Endodermal cell (in vitro differentiated cells): Measurements from ENCODE around the gene RERE. TPM values are rescaled to one million over a fixed set of nuclear protein-coding genes. Genes with fewer than 3 reads are reported as not detected.

ENCODE experiments used
- DNase-seq: peaks from one replicate; pipeline ENCODE4 v3.0.0-alpha.2; 2017
- H3K27ac ChIP-seq: 2 replicates; pipeline ENCODE4 v1.5.1; 2013; ENCODE audit warnings: mild to moderate bottlenecking, low read depth, low read length, moderate library complexity
- H3K27me3 ChIP-seq: 2 replicates; pipeline ENCODE4 v1.6.1; 2013; ENCODE audit warnings: mild to moderate bottlenecking, low read length, moderate library complexity; ENCODE audit not compliant: insufficient read depth, control insufficient read depth, poor library complexity, severe bottlenecking
- H3K36me3 ChIP-seq: 2 replicates; pipeline ENCODE4 v1.7.0; 2013; ENCODE audit warnings: mild to moderate bottlenecking, low read length, moderate library complexity; ENCODE audit not compliant: control insufficient read depth, insufficient read depth
- H3K4me1 ChIP-seq: one replicate; pipeline ENCODE4 v1.7.0; 2013; ENCODE audit warnings: low read length; ENCODE audit not compliant: control insufficient read depth, insufficient read depth
- H3K4me3 ChIP-seq: 2 replicates; pipeline ENCODE4 v1.5.1; 2013; ENCODE audit warnings: mild to moderate bottlenecking, low read length, moderate library complexity
- H3K9ac ChIP-seq: 2 replicates; pipeline ENCODE4 v1.6.1; 2013; ENCODE audit warnings: mild to moderate bottlenecking, low read length, moderate library complexity; ENCODE audit not compliant: poor library complexity, severe bottlenecking; ENCODE audit errors: extremely low read depth
- H3K9me3 ChIP-seq: 2 replicates; pipeline ENCODE4 v1.6.1; 2013; ENCODE audit warnings: mild to moderate bottlenecking, low read length, moderate library complexity; ENCODE audit not compliant: control insufficient read depth
- H3K27ac Mint-ChIP-seq: 2 replicates; pipeline ENCODE4 v1.8.0; 2020; ENCODE audit warnings: mixed read lengths
- H3K27me3 Mint-ChIP-seq: 2 replicates; pipeline ENCODE4 v1.8.0; 2021; ENCODE audit warnings: mild to moderate bottlenecking, mixed read lengths; ENCODE audit not compliant: insufficient read depth
- H3K36me3 Mint-ChIP-seq: 2 replicates; pipeline ENCODE4 v1.8.0; 2020; ENCODE audit warnings: low read depth, mixed read lengths
- H3K4me1 Mint-ChIP-seq: 2 replicates; pipeline ENCODE4 v1.8.0; 2020; ENCODE audit warnings: mixed read lengths
- H3K4me3 Mint-ChIP-seq: 2 replicates; pipeline ENCODE4 v1.8.0; 2020; ENCODE audit warnings: mild to moderate bottlenecking, moderate library complexity, mixed read lengths
- H3K9me3 Mint-ChIP-seq: 2 replicates; pipeline ENCODE4 v1.8.0; 2020; ENCODE audit warnings: mild to moderate bottlenecking, mixed read lengths
- WGBS, 2 experiments: methylation state at CpG; one replicate each; pipeline versions ENCODE4 v1.1.5 to v1.1.7; 2013; ENCODE audit warnings: missing lambda C conversion rate in 2 of 2, mixed read lengths in 1 of 2; ENCODE audit not compliant: insufficient coverage in 1 of 2, insufficient read length in 1 of 2; 5-methylcytosine and 5-hydroxymethylcytosine counted together
- total RNA-seq, 2 donors: library from RNA; stranded (reverse); fragmentation: NEBNext Ultra II Directional in 1 of 2; extraction: Animal tissue kit (Norgen Biotek cat#: 25700) in 1 of 2; gene quantifications; 2 replicates in 1 of 2; 3 replicates in 1 of 2; pipeline ENCODE4 v1.2.1, GENCODE V29; 2021
- TF ChIP-seq, protein P1 (sequence below): fragments of 200-600 bp; sonication (generic); conservative IDR thresholded peaks from 2 replicates; pipeline ENCODE4 v1.5.0; 2021; ENCODE audit warnings: antibody characterized with exemption, mild to moderate bottlenecking

RERE gene
- total RNA-seq, 2 donors from 2014 or later, result 159 to 179 TPM

DNA sequence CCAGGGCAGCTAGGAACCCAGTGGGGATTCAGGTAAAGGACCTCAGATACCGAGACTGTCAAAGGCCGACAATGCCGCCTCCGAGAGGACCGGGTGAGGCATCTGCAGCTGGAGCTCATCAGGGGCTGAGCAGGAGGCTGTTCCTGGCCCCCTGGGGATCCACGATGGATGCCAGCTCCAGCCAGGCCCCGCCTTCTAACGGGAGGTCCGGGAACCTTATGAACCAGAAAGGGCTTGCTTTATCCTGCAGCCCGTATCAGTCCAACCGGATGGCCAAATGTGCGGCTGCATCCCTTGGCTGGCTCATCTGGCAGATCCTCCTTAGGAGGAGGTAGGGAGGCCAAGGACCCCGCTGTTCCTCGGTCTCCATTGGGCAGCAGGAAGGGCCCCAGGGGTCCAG is 467.5 kb downstream of the RERE start:
- no peak overlapping the region for H3K4me3 Mint-ChIP-seq
- Histone ChIP-seq H3K4me1 (no peaks in the 10 kb centered on the region), H3K27ac (no peak overlapping the region), H3K9me3 (no peaks in the 10 kb centered on the region), H3K36me3 (peaks cover 21% of the 10 kb centered on the region), H3K4me3 (no peak overlapping the region), H3K27me3 (no peaks in the 10 kb centered on the region), H3K9ac (no peak overlapping the region)
- WGBS, 2 experiments, result 93 to 95% methylated on average over 9 to 14 of the region's 14 CpGs
- TF ChIP-seq, protein P1, sequence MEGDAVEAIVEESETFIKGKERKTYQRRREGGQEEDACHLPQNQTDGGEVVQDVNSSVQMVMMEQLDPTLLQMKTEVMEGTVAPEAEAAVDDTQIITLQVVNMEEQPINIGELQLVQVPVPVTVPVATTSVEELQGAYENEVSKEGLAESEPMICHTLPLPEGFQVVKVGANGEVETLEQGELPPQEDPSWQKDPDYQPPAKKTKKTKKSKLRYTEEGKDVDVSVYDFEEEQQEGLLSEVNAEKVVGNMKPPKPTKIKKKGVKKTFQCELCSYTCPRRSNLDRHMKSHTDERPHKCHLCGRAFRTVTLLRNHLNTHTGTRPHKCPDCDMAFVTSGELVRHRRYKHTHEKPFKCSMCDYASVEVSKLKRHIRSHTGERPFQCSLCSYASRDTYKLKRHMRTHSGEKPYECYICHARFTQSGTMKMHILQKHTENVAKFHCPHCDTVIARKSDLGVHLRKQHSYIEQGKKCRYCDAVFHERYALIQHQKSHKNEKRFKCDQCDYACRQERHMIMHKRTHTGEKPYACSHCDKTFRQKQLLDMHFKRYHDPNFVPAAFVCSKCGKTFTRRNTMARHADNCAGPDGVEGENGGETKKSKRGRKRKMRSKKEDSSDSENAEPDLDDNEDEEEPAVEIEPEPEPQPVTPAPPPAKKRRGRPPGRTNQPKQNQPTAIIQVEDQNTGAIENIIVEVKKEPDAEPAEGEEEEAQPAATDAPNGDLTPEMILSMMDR, result no peak
- no peaks in the 10 kb centered on the region for H3K9me3 Mint-ChIP-seq
- peaks cover 3% of the 10 kb centered on the region for H3K27me3 Mint-ChIP-seq
- peaks cover 10% of the 10 kb centered on the region for H3K36me3 Mint-ChIP-seq
- H3K27ac Mint-ChIP-seq, result no peak overlapping the region
- peaks cover 9% of the 10 kb centered on the region for H3K4me1 Mint-ChIP-seq
- DNase-seq, result peak; percentile 65

DNA sequence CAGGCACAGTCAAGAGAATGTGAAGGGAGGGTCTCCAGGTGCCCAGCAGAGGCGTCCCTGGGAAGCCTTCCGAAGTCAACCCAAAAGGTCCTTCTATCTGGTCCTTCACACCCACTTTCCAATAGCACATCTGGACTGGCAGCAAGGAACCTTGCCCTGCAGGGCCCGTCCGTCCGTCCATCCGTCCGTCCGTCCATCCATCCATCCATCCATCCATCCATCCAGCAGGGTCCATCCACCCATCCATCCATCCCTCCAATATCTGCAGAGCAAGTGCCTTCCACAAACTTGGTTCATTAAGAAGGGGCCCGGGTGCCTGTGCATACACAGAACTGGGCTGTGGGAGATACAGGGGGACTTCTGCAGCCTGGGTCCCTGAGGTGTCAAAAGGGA is 468.0 kb downstream of the RERE start:
- Mint-ChIP-seq H3K27me3 (peaks cover 3% of the 10 kb centered on the region), H3K4me3 (no peak overlapping the region), H3K36me3 (peaks cover 7% of the 10 kb centered on the region), H3K27ac (no peak overlapping the region), H3K9me3 (no peaks in the 10 kb centered on the region), H3K4me1 (peaks cover 9% of the 10 kb centered on the region)
- no peak for DNase-seq
- peaks cover 16% of the 10 kb centered on the region for H3K36me3 ChIP-seq
- H3K27ac ChIP-seq, result no peak overlapping the region
- no peak overlapping the region for H3K9ac ChIP-seq
- no peak overlapping the region for H3K4me3 ChIP-seq
- no peaks in the 10 kb centered on the region for H3K4me1 ChIP-seq
- H3K9me3 ChIP-seq, result no peaks in the 10 kb centered on the region
- TF ChIP-seq, protein P1, result no peak
- H3K27me3 ChIP-seq, result no peaks in the 10 kb centered on the region
- WGBS, 2 experiments, result 83 to 94% methylated on average over 2 to 9 of the region's 9 CpGs

DNA sequence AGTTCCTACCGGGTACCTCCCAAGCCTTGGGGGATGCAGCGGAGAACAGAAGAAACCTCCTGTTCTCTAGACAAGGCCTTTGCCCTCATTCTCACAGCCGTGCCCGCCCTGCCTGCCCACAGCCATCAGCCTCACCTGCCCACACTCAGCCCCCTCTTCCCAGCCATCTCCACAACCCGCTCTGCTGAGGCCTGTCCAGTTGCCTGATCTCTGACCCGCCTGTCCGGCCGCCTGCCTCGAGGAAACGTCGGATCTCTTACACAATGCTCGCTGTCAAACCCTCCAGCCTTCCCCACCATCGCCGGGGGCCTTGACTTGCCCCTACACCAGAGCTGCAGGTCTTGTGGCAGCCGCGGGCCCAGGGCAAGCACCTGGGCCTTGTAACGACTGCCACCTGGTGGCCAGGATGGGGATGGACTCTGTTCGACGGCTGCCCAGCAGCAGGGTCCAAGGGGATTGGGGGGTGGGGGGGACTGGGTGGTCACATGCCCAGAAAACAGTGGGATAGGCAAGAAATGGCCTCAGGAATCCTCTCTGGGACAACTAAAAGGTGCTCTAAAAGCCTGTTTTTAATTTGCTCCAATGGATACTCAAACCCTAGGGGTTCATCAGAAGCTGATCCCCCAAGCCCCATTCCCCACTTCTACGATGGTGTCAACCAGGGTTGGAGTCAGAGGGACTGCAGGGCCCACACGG is 468.5 kb downstream of the RERE start:
- TF ChIP-seq, protein P1, result peak; percentile 88
- WGBS, 2 experiments, result 39% methylated on average over 14 to 21 of the region's 21 CpGs
- Histone ChIP-seq H3K36me3 (peaks cover 14% of the 10 kb centered on the region), H3K9ac (no peak overlapping the region), H3K27me3 (no peaks in the 10 kb centered on the region), H3K9me3 (no peaks in the 10 kb centered on the region), H3K4me3 (no peak overlapping the region), H3K27ac (no peak overlapping the region), H3K4me1 (no peaks in the 10 kb centered on the region)
- Mint-ChIP-seq H3K36me3 (peaks cover 5% of the 10 kb centered on the region), H3K27me3 (peaks cover 3% of the 10 kb centered on the region), H3K4me1 (peaks cover 9% of the 10 kb centered on the region), H3K4me3 (no peak overlapping the region), H3K27ac (no peak overlapping the region), H3K9me3 (no peaks in the 10 kb centered on the region)
- DNase-seq, result peak; percentile 92
